ENCODE data around the gene CNTN1. TPM values are rescaled to one million over a fixed set of nuclear protein-coding genes. Genes with fewer than 3 reads are reported as not detected.

CNTN1 gene
- polyA plus RNA-seq, 1 of the 3 experiments (the other 2 are of a cell fraction), result 0.13 TPM

GRCh38 chr12:40820794-40821484, 128.7 kb downstream of the CNTN1 start:
- Histone ChIP-seq H3K4me3 (ENCODE audit: low read depth in 2 of 2, low read length in 1 of 2) (no peak overlapping the region), H3F3A (replicated peaks; ENCODE audit: insufficient read depth) (no peaks in the 10 kb centered on the region), H3K9me2 (no peaks in the 10 kb centered on the region), H3K27me3 (ENCODE audit: insufficient read depth) (no peaks in the 10 kb centered on the region), H3K9ac (no peak overlapping the region), H3K79me2 (ENCODE audit: insufficient read depth) (no peaks in the 10 kb centered on the region), H3K27ac (ENCODE audit: low read depth in 2 of 2, low read length in 1 of 2) (no peak overlapping the region), H2AFZ (ENCODE audit: low read depth) (no peak overlapping the region), H3K4me1 (ENCODE audit: control insufficient read depth in 1 of 2, insufficient read depth in 2 of 2, low read depth in 1 of 2, low read length in 1 of 2) (peaks cover 0 to 5% of the 10 kb centered on the region in 2 experiments; a peak in 1 of 4 replicates), H4K20me1 (ENCODE audit: insufficient read depth) (no peaks in the 10 kb centered on the region), H3K36me3 (replicated peaks in 1 of 2; ENCODE audit: control insufficient read depth in 1 of 2, insufficient read depth in 2 of 2, low read length in 1 of 2) (no peaks in the 10 kb centered on the region), H3K9me3 (no peaks in the 10 kb centered on the region), H3K4me2 (no peak overlapping the region)
- TF ChIP-seq EP300 (IDR thresholded peaks at IDR 0.05; ENCODE audit: borderline replicate concordance in 1 of 2, low read depth in 1 of 2, low read length in 1 of 2) (no peak), NFIC (IDR thresholded peaks at IDR 0.05; ENCODE audit: borderline replicate concordance) (no peak), ELF1 (IDR thresholded peaks at IDR 0.05) (no peak), USF2 (IDR thresholded peaks at IDR 0.05; ENCODE audit: borderline replicate concordance, low read depth, low read length) (no peak), SIN3A (IDR thresholded peaks at IDR 0.05; ENCODE audit: borderline replicate concordance, low read depth, low read length) (no peak), TEAD4 (IDR thresholded peaks at IDR 0.05; ENCODE audit: borderline replicate concordance, insufficient read depth) (no peak), RFX5 (IDR thresholded peaks at IDR 0.05; ENCODE audit: low read length) (no peak), PBX3 (IDR thresholded peaks at IDR 0.05) (no peak), POLR2AphosphoS5 (IDR thresholded peaks at IDR 0.05; ENCODE audit: low read depth, low read length) (no peak), FOXJ3 (CRISPR knock-in tag; IDR thresholded peaks at IDR 0.05) (no peak), REST (IDR thresholded peaks at IDR 0.05; ENCODE audit: low read depth, low read length) (no peak)
- ChIA-PET CTCF (interaction anchor here (1.1 to 1.6 kb wide), 3 partner anchors 16 to 378 kb away, joined by 3 to 5 read pairs (median 3); no protein-coding TSS in a partner anchor), POLR2A (no interaction called here)
- WGBS (ENCODE audit: low lambda C conversion rate), result 18% methylated on average over 2 of the region's 2 CpGs
- no peak for DNase-seq

- Histone ChIP-seq H3K9me3 (no peaks in the 10 kb centered on the region), H4K20me1 (ENCODE audit: insufficient read depth) (no peaks in the 10 kb centered on the region), H3K27me3 (ENCODE audit: insufficient read depth) (no peaks in the 10 kb centered on the region), H3K9me2 (no peaks in the 10 kb centered on the region), H3K27ac (ENCODE audit: low read depth in 2 of 2, low read length in 1 of 2) (no peak overlapping the region), H3K4me2 (no peak overlapping the region), H3K4me3 (ENCODE audit: low read depth in 2 of 2, low read length in 1 of 2) (no peak overlapping the region), H3K36me3 (replicated peaks in 1 of 2; ENCODE audit: control insufficient read depth in 1 of 2, insufficient read depth in 2 of 2, low read length in 1 of 2) (no peaks in the 10 kb centered on the region), H3K79me2 (ENCODE audit: insufficient read depth) (no peaks in the 10 kb centered on the region), H3F3A (replicated peaks; ENCODE audit: insufficient read depth) (peaks cover 5% of the 10 kb centered on the region), H3K9ac (no peak overlapping the region), H2AFZ (ENCODE audit: low read depth) (no peak overlapping the region), H3K4me1 (ENCODE audit: control insufficient read depth in 1 of 2, insufficient read depth in 2 of 2, low read depth in 1 of 2, low read length in 1 of 2) (no peaks in the 10 kb centered on the region)
- no peak for DNase-seq
- ChIA-PET POLR2A (no interaction called here), CTCF (no interaction called here)
- no peak for TF ChIP-seq CHD2 (IDR thresholded peaks at IDR 0.05; ENCODE audit: low read length, partially characterized antibody)
- no peak for TF ChIP-seq USF2 (IDR thresholded peaks at IDR 0.05; ENCODE audit: borderline replicate concordance, low read depth, low read length)
- no peak for TF ChIP-seq FOSL2 (IDR thresholded peaks at IDR 0.05; ENCODE audit: borderline replicate concordance, low read depth)
- TF ChIP-seq ZBTB33 (IDR thresholded peaks at IDR 0.05; ENCODE audit: borderline replicate concordance, low read depth), result no peak
Measured at GRCh38 chr12:40825156-40825555, 132.9 kb downstream of the CNTN1 start.
